T-cell (primary cell): Measurements from ENCODE around the gene FBXO24. TPM values are rescaled to one million over a fixed set of nuclear protein-coding genes. Genes with fewer than 3 reads are reported as not detected.
A peak's percentile ranks its signal among the peaks of the same experiment; 100 is the strongest.

Experiments used
- ATAC-seq, 4 experiments: fragments of 200-7000 bp in 3 of 4; fragments of 150-1000 bp in 1 of 4; cut with Tn5 transposase; replicated peaks in 1 of 4; 1 replicate in 3 of 4; 2 replicates in 1 of 4; pipeline ENCODE4 v1.10.0; 2021; ENCODE audit warnings: moderate library complexity in 3 of 4, mild to moderate bottlenecking in 2 of 4, moderate number of reproducible peaks in 1 of 4
- CTCF ChIA-PET, 2 donors: fragments of 300-600 bp; sonication (Branson Sonifier 250); formaldehyde crosslinking; loops; one replicate each; lab custom pipeline; 2022; ENCODE audit warnings: antibody characterized with exemption in 2 of 2; lab: Charles Lee
- POLR2A ChIA-PET, 2 donors: fragments of 300-600 bp; sonication (Branson Sonifier 250); formaldehyde crosslinking; loops; one replicate each; lab custom pipeline; 2022; ENCODE audit warnings: antibody characterized with exemption in 2 of 2; lab: Charles Lee
- DNase-seq, 35 experiments: peaks; one replicate each; pipeline versions ENCODE4 v3.0.0 to v3.0.0-alpha.2; 2013 to 2023
- H3K27ac ChIP-seq: one replicate; pipeline ENCODE4 v1.5.1; 2013; ENCODE audit warnings: low read length
- H3K27me3 ChIP-seq, 2 experiments: replicated peaks in 1 of 2; 1 replicate in 1 of 2; 2 replicates in 1 of 2; pipeline versions ENCODE4 v1.6.1 to v1.7.0; 2013; ENCODE audit warnings: low read length in 1 of 2, mixed read lengths in 1 of 2; ENCODE audit not compliant: control insufficient read depth in 2 of 2, insufficient read depth in 2 of 2; ENCODE audit errors: extremely low read depth in 1 of 2
- H3K36me3 ChIP-seq, 2 donors: 1 replicate in 1 of 2; 2 replicates in 1 of 2; pipeline versions ENCODE4 v1.6.1 to v1.7.0; 2013; ENCODE audit warnings: low read length in 1 of 2; ENCODE audit not compliant: control insufficient read depth in 2 of 2, insufficient read depth in 1 of 2; ENCODE audit errors: extremely low read depth in 1 of 2
- H3K4me1 ChIP-seq, 2 experiments: 1 replicate in 1 of 2; 2 replicates in 1 of 2; pipeline versions ENCODE4 v1.6.1 to v1.7.0; 2013; ENCODE audit warnings: low read length in 2 of 2, mixed read lengths in 1 of 2; ENCODE audit not compliant: insufficient read depth in 2 of 2, control insufficient read depth in 1 of 2; ENCODE audit errors: extremely low read depth in 1 of 2
- H3K4me3 ChIP-seq, 2 donors: 1 replicate in 1 of 2; 2 replicates in 1 of 2; pipeline versions ENCODE4 v1.5.1 to v1.7.0; 2013; ENCODE audit warnings: mild to moderate bottlenecking in 2 of 2, low read length in 1 of 2, moderate library complexity in 1 of 2; ENCODE audit not compliant: control insufficient read depth in 1 of 2; ENCODE audit errors: extremely low read depth in 1 of 2
- H3K9me3 ChIP-seq: 2 replicates; pipeline ENCODE4 v1.7.0; 2013
- H3K27ac Mint-ChIP-seq, 2 donors: one replicate each; pipeline ENCODE4 v1.8.0; 2020 to 2021; ENCODE audit warnings: mild to moderate bottlenecking in 2 of 2, mixed read lengths in 2 of 2
- H3K27me3 Mint-ChIP-seq, 2 donors: one replicate each; pipeline ENCODE4 v1.8.0; 2021 to 2022; ENCODE audit warnings: mixed read lengths in 2 of 2
- H3K36me3 Mint-ChIP-seq: one replicate; pipeline ENCODE4 v1.8.0; 2021; ENCODE audit warnings: mixed read lengths
- H3K4me1 Mint-ChIP-seq, 3 donors: one replicate each; pipeline ENCODE4 v1.8.0; 2020 to 2022; ENCODE audit warnings: mixed read lengths in 3 of 3, mild to moderate bottlenecking in 1 of 3
- H3K4me3 Mint-ChIP-seq, 3 donors: one replicate each; pipeline ENCODE4 v1.8.0; 2020 to 2022; ENCODE audit warnings: mild to moderate bottlenecking in 3 of 3, mixed read lengths in 3 of 3, moderate library complexity in 3 of 3
- H3K9me3 Mint-ChIP-seq, 3 donors: one replicate each; pipeline ENCODE4 v1.8.0; 2020 to 2022; ENCODE audit warnings: mixed read lengths in 3 of 3
- WGBS: methylation state at CpG from one replicate; pipeline ENCODE4 v1.1.5; 2013; ENCODE audit warnings: missing lambda C conversion rate; ENCODE audit not compliant: insufficient coverage; 5-methylcytosine and 5-hydroxymethylcytosine counted together
- total RNA-seq, 35 experiments: library from RNA in 6 of 35; stranded (reverse) in 6 of 35; fragments of 120-200 nt in 1 of 35; gene quantifications; one replicate each; pipeline versions ENCODE4 v1.2.1 to v1.2.4 and lab custom pipeline; 2013 to 2026

FBXO24 gene
- total RNA-seq, 5 donors from 2014 or later (not counting 1 experiment from before 2014, with no cell fraction given): 0.70 to 1.7 (median 1.3) TPM

DNA sequence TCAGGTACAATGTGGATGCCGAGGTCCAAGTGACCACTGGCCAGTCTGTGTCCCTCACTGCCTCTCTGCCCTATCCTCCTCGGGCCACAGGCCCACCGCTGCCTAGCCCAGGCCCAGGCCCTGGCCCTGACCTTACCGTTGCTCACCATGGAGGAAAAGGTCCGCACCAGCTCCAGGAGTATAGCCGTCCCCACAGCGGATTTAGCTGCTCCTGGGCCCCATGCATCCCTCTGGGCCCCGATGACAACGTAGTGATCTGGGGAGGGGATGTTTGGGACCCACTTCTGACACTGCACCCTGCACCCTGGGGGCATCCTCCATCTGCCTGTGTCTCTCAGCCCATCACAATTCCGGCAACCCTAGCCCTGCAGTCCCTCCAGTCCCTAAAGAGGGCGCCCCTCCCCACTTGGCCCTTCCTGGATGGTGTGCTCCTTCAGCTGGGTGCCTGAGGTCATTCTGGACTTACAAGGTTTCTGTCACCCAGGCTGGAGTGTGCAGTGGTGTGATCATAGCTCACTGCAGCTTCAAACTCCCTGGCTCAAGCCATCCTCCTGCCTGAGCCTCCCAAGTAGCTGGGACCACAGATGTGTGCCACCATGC, 43.1 kb downstream of the FBXO24 start:
- Histone ChIP-seq H3K36me3 (no peaks in the 10 kb centered on the region), H3K27ac (no peak overlapping the region), H3K9me3 (no peaks in the 10 kb centered on the region), H3K4me3 (no peak overlapping the region), H3K4me1 (peaks cover 5 to 52% of the 10 kb centered on the region in 2 experiments), H3K27me3 (peaks cover 0 to 20% of the 10 kb centered on the region in 2 experiments)
- ChIA-PET CTCF (interaction anchor here in 1 of 2 donors (1.6 kb wide), 1 partner anchor 62 kb away, joined by 4 read pairs; no protein-coding TSS in a partner anchor), POLR2A (no interaction called here)
- no peak overlapping the region for H3K4me3 Mint-ChIP-seq
- peak overlapping the region; percentile 48 to 69 for H3K27ac Mint-ChIP-seq
- H3K4me1 Mint-ChIP-seq: peaks cover 39 to 57% (median 50%) of the 10 kb centered on the region in 3 donors
- DNase-seq (peak in 3 of 35 experiments; percentile 16 to 38 (median 20)), ATAC-seq (no peak)
- no peaks in the 10 kb centered on the region for H3K36me3 Mint-ChIP-seq
- no peaks in the 10 kb centered on the region for H3K9me3 Mint-ChIP-seq
- H3K27me3 Mint-ChIP-seq: no peaks in the 10 kb centered on the region
- WGBS: 95% methylated on average over 9 of the region's 11 CpGs

DNA sequence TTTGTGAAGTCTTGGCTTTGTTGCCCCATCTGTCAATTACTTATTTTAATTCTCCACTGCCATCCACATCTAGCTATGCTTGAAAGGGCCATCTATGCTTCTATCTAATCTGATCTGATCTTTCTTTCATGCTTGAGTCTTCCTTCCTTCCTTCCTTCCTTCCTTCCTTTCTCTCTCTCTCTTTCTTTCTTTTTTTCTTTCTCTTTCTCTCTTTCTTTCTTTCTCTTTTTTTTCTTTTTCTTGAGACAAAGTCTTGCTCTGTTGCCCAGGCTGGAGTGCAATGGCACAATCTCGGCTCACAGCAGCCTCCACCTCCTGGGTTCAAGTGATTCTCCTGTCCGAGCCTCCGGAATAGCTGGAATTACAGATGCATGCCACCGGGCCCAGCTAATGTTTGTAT, 43.9 kb downstream of the FBXO24 start:
- H3K27me3 ChIP-seq: peaks cover 0 to 20% of the 10 kb centered on the region in 2 experiments
- 90% methylated on average over 2 of the region's 4 CpGs for WGBS
- Mint-ChIP-seq H3K27me3 (no peaks in the 10 kb centered on the region), H3K9me3 (no peaks in the 10 kb centered on the region), H3K27ac (peak overlapping the region; percentile 11 to 28), H3K4me3 (no peak overlapping the region), H3K36me3 (no peaks in the 10 kb centered on the region), H3K4me1 (peaks cover 38 to 54% (median 48%) of the 10 kb centered on the region in 3 donors)
- peaks cover 5 to 53% of the 10 kb centered on the region in 2 experiments for H3K4me1 ChIP-seq
- DNase-seq: no peak
- no peaks in the 10 kb centered on the region for H3K9me3 ChIP-seq
- H3K36me3 ChIP-seq: no peaks in the 10 kb centered on the region
- no peak overlapping the region for H3K4me3 ChIP-seq
- POLR2A ChIA-PET: interaction anchor here in 1 of 2 donors (0.5 kb wide), 1 partner anchor 150 kb away, joined by 5 read pairs; no protein-coding TSS in a partner anchor
- H3K27ac ChIP-seq: no peak overlapping the region
- no peak for ATAC-seq
- CTCF ChIA-PET: interaction anchor here (0.6 to 1.6 kb wide), 3 partner anchors 10 to 61 kb away, joined by 3 to 4 read pairs (median 3); no protein-coding TSS in a partner anchor

DNA sequence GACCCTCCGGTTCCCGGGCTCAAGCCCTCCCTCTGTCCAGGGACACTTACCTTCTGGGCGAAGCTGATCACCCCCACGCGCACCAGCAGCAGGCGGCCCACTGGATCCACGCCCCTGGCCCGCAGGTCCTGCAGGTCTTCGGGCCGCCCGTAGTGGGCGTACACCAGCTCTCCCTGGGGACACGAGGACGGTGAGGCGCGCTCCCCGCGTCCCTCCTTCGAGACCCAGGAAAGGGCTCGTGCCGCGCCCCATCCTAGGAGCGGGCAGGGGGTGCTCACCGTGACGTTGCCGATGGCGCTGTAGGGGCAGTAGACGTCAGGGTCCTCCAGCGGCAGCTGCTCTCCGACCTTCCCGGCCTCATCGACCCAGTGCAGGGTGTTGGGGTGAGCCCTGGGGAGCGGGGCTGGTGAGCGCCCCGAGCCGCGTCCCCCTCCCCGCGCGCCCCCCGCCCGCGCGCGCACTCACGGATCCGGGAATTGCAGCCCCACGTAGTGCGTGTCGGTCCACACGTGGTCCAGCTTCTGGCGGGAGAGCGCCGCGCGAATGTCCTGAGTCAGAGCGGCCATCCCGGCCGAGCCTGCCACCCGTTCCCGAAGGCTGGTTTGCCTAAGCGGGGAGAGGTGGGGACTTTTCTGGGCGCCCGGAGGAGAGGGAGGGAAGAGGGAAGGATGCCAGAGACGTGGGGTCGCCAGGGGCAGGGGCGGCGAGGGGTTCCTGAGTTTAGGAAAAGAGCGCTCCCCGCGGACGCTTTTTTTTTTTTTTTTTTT, 47.0 kb downstream of the FBXO24 start:
- H3K4me3 Mint-ChIP-seq: peak overlapping the region; percentile 77 to 82 (median 80)
- no peaks in the 10 kb centered on the region for H3K9me3 ChIP-seq
- WGBS: 3% methylated on average over 69 of the region's 72 CpGs
- H3K36me3 ChIP-seq: no peaks in the 10 kb centered on the region
- peaks cover 0 to 29% of the 10 kb centered on the region in 2 experiments for H3K4me1 ChIP-seq
- H3K9me3 Mint-ChIP-seq: no peaks in the 10 kb centered on the region
- peaks cover 19 to 34% (median 28%) of the 10 kb centered on the region in 3 donors for H3K4me1 Mint-ChIP-seq
- ChIA-PET CTCF (interaction anchor here (0.6 to 1.2 kb wide), 11 partner anchors 15 to 988 kb away, joined by 3 to 9 read pairs (median 4); partner anchors contain the start of genes MOSPD3 (in 2 of the 2), FBXO24 (in 1 of the 2), GNB2 (in 1 of the 2) and LRCH4 (in 1 of the 2)), POLR2A (interaction anchor here in 1 of 2 donors (0.6 kb wide), 1 partner anchor 20 kb away, joined by 3 read pairs; no protein-coding TSS in a partner anchor)
- H3K27ac Mint-ChIP-seq: peak overlapping the region; percentile 74 to 84
- peaks cover 3% of the 10 kb centered on the region for H3K36me3 Mint-ChIP-seq
- H3K27me3 ChIP-seq: peaks cover 0 to 25% of the 10 kb centered on the region in 2 experiments
- H3K27me3 Mint-ChIP-seq: no peaks in the 10 kb centered on the region
- H3K27ac ChIP-seq: no peak overlapping the region
- ATAC-seq: peak; percentile 72 to 80 (median 76)
- peak overlapping the region; percentile 65 to 66 for H3K4me3 ChIP-seq
- peak in 26 of 35 experiments; percentile 16 to 72 (median 42) for DNase-seq

DNA sequence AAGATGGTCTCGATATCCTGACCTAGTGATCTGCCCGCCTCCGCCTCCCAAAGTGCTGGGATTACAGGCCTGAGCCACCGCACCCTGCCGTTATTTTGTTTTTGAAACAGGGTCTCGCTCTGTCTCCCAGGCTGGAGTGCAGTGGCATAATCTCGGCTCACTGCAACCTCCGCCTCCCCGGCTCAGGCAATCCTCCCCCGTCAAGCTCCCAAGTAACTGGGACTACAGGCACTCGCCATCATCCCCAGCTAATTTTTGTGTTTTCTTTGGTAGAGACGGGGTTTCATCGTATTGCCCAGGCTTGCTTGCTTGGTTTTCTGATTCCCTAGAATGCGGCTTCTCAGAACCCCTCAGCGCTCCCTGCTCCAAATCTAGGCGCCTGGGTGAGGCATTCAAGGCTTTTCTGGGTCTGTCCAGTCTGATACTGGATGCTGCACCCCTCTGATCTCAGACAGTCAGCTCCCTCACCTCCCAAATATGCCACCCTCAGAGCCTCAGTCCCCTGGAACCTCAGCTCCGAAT, 53.9 kb downstream of the FBXO24 start:
- peaks cover 3% of the 10 kb centered on the region for H3K36me3 Mint-ChIP-seq
- Histone ChIP-seq H3K4me3 (no peak overlapping the region), H3K4me1 (peaks cover 0 to 2% of the 10 kb centered on the region in 2 experiments), H3K27ac (no peak overlapping the region), H3K36me3 (no peaks in the 10 kb centered on the region), H3K27me3 (peaks cover 0 to 25% of the 10 kb centered on the region in 2 experiments), H3K9me3 (no peaks in the 10 kb centered on the region)
- POLR2A ChIA-PET: no interaction called here
- peaks cover 0 to 3% of the 10 kb centered on the region in 2 donors for H3K27me3 Mint-ChIP-seq
- H3K9me3 Mint-ChIP-seq: no peaks in the 10 kb centered on the region
- H3K4me1 Mint-ChIP-seq: peaks cover 0 to 3% (median 0%) of the 10 kb centered on the region in 3 donors
- no peak for DNase-seq
- H3K27ac Mint-ChIP-seq: no peak overlapping the region
- WGBS: 92% methylated on average over 14 of the region's 17 CpGs
- H3K4me3 Mint-ChIP-seq: no peak overlapping the region
- ATAC-seq: no peak
- CTCF ChIA-PET: no interaction called here

DNA sequence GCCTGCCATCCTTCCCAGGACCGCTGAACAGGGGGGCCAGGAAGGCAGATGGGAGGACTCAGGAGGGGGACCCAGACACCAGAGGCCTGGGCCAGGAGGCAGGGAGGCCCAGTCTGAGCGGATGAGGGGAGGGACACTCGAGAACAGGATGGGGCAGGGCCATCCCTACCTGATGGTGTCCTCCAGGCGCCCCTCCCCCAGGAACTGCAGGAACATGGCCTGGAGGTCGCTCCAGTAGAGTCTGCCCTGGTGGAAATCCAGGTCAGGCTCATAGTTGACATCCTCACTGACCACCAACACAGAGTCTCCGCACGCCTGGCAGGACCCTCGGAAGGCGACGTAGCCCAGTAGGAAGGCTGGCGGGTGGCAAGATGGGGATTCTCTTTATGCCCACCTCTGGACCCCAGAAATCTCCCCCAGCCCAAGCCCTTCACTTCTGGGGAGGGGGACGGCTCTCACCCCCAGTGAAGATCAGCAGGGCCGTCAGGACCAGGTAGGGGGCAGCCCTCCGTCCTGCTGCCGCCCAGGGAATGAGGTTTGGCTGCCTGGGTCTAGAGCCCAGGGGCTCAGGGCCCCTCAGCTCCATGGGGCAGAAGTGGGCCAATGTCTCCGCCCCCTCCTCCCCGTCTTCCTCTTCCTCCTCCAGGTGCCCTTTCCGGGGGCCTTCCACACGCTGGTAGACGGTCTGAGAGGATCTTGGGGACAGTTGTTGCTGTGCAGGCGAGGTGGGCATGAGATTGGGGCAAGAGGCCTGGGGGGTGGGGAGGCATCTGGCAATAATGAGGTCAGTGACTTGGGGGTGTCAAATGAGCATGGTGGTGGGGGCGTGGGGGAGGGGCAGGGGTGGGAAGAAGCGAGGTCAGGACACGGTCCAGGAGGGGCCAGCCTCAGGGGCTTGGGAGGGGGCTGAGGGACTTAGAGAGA, 54.7 kb downstream of the FBXO24 start:
- Histone ChIP-seq H3K27ac (no peak overlapping the region), H3K4me1 (peaks cover 0 to 2% of the 10 kb centered on the region in 2 experiments)
- ATAC-seq: no peak

More for the DNA sequence above, 54.7 kb downstream of the FBXO24 start:
- Mint-ChIP-seq H3K4me1 (peaks cover 0 to 3% (median 0%) of the 10 kb centered on the region in 3 donors), H3K9me3 (no peaks in the 10 kb centered on the region), H3K27me3 (peaks cover 0 to 5% of the 10 kb centered on the region in 2 donors), H3K36me3 (peaks cover 3% of the 10 kb centered on the region), H3K4me3 (no peak overlapping the region), H3K27ac (no peak overlapping the region)
- no peak for DNase-seq
- 92% methylated on average over 12 of the region's 24 CpGs for WGBS
- no peaks in the 10 kb centered on the region for H3K36me3 ChIP-seq
- CTCF ChIA-PET: no interaction called here
- POLR2A ChIA-PET: no interaction called here
- no peaks in the 10 kb centered on the region for H3K9me3 ChIP-seq
- no peak overlapping the region for H3K4me3 ChIP-seq
- peaks cover 0 to 24% of the 10 kb centered on the region in 2 experiments for H3K27me3 ChIP-seq
